SW 1271 (cell line): Measurements from ENCODE around the gene DARS2.
A peak's percentile ranks its signal among the peaks of the same experiment; 100 is the strongest.
"Not testable (repeated sequence)": the region's sequence is repeated elsewhere in the genome, so short reads cannot be mapped to it uniquely, and the experiment has no call there.

Source experiments
- DNase-seq, 2 experiments: peaks; one replicate each; lab custom pipeline; 2025; lab: John Stamatoyannopoulos, UW

The DARS2 gene

GRCh38 chr1:173862146-173862768 lies 37.8 kb downstream of the DARS2 start:
- not testable (repeated sequence) for DNase-seq

GRCh38 chr1:173862769-173863223 lies 38.3 kb downstream of the DARS2 start:
- no peak for DNase-seq

- DNase-seq, result no peak
Measured at GRCh38 chr1:173863224-173864161, 39.0 kb downstream of the DARS2 start.

DNA sequence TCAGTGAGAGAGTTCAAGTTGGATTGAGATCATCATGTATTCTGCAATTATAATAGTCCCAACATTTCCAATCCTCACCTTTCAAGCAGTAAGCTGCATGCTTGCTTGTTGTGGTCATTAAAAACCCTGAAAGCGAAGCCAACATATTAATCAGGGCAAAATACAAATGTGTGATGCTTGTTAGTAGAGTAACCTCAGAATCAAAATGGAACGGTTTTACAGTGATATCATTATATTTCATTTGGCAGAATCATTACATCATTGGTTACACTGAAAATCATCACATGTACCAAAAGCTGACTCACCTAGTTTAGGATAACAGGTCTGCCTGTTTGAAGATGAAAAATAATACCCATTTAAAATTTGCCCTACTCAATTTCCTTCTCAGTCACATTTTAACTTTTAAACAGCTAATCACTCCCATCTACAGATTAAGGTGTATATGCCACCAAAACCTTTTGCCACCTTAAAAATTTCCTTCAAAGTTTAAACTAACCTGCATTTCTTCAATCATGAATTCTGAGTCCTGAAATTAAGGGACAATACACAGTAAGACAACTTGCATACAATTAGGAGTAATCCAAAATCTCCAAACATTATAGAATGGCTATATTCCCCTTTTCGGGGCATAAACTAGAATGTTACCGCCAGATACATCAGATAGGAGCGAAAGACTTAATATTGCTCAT lies 39.9 kb downstream of the DARS2 start:
- DNase-seq, result no peak

GRCh38 chr1:173865468-173866164 lies 41.1 kb downstream of the DARS2 start:
- no peak for DNase-seq

DNA sequence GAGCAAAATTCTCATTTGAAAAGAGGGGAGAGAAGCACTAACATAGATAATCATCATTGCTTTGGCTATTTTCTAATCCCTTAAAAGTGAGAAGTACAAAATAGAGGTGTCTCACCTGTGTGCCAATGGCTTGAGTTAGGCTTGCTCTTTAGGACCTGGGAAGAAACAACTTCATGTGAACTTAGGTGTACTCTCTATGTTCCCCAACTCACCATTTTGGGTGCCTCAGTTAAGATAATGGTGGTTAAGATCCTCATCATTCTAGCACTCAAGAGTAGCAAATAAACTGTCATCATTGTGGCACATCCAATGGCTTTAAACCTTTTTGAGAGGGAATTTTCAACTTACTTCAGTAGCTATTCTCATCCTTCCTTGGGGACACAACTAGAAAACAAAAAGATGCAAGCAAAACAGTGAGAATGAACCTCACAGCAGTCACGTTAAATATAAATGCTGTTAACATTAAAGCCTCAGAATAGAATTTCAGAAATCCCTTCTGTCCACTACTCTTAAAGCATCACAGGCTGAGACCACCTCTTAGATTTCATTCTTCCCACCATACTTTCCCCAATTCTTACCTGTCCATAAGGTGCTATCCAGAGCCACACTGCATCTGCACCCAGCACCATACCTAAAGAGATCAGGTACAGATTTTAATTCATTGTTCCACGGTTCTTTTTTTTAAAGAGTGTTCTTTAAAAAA lies 42.1 kb downstream of the DARS2 start:
- DNase-seq, result no peak

- no peak for DNase-seq
Measured at GRCh38 chr1:173867141-173867752, 42.8 kb downstream of the DARS2 start.

DNA sequence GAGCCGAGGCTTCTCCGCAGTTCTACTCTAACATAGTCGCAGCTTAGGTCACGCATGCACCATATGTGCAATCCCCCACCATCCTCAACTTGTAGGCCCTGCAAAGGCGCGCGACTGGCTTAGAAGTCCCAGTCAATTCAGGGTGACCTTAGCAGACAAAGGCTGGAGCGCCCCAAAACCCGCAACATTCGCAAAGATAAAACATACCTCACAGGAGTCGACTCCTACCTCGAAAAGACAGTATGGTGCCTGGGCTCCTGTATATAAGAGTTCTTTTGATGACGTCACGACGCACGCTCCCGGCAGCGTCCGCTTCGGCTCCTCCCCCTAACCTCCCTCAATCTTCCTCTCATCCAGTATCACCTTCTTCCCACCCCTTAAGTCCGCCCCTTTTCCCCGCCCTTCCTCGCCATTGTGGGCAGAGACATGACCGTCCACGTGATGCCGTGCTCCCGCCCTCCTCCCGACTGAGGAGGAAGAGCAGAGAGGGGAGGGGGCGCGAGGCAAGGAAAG lies 43.3 kb downstream of the DARS2 start, which contains the start of gene GAS5:
TSS of gene GAS5 (minus strand) at position 237 of the 513 bp plus-strand sequence.
- DNase-seq, result peak; percentile 94 to 95

DNA sequence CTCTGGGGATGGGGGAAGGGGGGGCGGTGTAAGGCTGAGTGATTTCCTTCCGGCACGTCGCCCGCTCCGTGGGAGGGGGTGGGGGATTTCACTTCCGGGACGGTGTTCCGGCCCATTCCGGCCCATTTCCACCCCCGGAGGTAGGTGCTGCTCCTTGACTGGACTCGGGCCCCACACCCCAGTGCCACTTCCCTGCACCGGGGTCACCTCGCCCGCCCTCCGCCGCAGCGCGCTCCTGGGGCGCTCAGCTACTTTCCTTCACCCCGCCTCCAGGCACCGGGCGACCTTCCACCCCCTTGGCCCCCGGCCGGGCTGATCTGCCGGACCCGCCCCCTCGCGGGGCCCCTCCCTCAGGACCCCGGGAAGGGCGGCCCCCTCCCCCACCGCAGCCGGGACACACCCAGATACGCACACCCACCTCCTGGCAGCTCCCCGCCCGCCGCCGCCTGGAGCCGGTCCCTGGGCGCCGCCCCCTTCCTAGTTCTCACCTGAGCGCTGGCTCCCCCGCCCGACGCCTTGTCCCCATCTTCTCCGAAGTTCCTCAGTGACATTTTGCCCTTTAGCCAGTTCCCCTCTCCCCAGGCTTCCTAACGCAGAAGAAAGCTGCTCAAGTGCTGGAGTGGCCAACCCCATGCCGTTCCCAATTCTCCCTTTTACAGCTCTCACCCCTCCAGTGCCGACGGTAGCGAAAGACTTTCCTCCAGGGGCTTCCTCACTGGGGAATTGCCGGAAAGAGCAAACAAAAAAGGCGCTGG lies 44.0 kb downstream of the DARS2 start, which contains the start of gene ZBTB37:
TSS of gene ZBTB37 (plus strand) at position 115 of the 755 bp plus-strand sequence. CDS start 1,846 bp downstream, outside the sequence.
- peak; percentile 74 to 79 for DNase-seq

DNA sequence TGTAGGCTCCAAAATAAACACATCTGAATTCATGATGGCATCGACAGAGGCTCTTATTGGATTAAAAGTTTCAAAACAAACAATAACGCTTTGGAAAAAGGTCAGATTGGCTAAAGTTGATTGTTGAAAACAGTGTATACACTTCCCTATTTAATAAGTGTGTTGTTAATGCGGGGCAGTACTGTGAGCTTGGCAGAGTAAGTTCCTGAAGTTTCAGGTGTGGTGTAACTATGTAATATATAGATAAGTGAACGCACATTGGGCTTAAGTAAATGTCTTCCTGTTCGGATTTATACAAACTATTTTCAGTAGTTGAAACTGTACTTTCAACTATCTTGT lies 44.5 kb downstream of the DARS2 start:
- DNase-seq, result no peak

- no peak for DNase-seq
Measured at GRCh38 chr1:173870252-173871075, 46.0 kb downstream of the DARS2 start.

DNA sequence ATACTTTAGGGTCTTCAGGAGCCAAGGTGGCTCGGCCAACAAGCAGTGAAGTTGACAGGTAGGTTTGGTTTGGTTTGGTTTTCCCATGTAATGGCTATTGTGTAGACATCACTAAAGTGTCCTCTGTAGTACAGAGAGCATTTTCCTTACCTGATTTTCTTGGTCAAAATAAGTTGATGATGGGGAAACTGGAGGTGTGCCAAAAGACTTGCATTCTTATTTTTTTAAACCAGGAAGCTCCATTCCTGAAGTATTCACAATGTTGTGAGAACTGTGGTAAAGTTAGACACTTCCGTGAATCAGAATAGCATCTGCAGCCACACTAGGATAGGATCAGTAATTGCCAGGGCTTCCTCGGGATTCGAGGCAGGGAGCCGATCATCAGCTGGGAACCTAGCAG lies 46.6 kb downstream of the DARS2 start:
- DNase-seq, result no peak

DNA sequence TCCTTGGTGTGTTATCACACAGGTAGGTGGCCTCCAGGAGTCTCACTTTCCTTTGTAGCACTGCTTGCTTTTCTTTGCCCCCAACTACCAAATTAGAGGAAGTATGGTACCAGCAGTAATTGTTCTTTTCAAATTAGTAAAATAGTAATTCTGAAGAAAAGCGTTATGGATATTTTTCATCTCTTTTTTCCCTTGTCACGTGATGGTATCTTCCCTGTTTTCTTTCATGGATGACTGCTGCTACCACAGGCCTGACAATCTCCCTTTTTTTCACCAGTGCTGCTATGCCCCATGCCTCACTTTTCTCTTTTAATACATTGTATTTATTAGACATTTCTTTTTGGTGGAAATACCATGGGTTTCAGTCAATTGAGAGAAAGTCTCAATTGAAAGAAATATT lies 47.0 kb downstream of the DARS2 start:
- no peak for DNase-seq

- no peak for DNase-seq
Measured at GRCh38 chr1:173876732-173877131, 52.3 kb downstream of the DARS2 start.

DNA sequence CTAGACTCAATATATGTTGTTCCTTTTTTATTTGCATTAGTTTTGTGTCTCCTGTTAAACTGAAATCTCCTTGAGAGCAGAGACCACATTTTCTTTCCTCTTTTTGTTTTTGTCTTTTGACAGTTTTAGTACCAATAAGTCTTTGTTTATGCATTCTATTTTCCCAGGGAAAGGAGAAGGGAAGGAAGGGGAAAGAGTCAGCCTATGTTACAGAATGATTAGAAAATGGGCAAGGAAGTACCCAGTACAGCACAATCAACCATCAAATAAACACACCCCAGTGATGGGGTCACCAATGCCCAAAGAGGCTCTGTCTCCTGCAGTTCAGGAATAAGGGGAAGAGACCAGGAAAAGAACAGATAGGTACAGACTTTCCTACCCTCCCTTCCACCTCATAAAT lies 53.8 kb downstream of the DARS2 start:
- DNase-seq, result no peak

DNA sequence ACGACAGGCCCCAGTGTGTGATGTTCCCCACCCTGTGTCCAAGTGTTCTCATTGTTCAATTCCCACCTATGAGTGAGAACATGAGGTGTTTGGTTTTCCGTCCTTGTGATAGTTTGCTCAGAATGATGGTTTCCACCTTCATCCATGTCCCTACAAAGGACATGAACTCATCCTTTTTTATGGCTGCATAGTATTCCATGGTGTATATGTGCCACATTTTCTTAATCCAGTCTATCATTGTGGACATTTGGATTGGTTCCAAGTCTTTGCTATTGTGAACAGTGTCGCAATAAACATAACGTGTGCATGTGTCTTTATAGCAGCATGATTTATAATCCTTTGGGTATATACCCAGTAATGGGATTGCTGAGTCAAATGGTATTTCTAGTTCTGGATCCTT lies 56.6 kb downstream of the DARS2 start:
- DNase-seq, result not testable (repeated sequence)

DNA sequence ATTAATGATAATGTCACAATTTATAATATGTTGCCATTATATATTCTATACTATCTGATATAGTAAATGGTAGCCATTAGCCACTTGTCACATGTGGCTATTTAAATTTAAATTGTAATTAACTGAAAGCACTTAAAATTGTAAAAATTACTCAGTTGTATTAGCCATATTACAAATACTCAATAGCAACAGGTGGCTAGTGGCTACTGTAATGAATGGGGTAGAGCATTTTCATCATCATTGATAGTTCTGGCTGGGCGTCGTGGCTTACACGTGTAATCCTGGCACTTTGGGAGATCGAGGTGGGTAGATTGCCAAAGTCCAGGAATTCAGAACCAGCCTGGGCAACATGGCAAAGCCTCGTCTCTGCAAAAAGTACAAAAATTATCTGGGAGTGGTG lies 60.2 kb downstream of the DARS2 start:
- DNase-seq, result no peak

- DNase-seq, result no peak
Measured at GRCh38 chr1:173886746-173887611, 62.5 kb downstream of the DARS2 start.
